HCT116 (cell line): ENCODE measurements around the gene FOXF1. TPM values are rescaled to one million over a fixed set of nuclear protein-coding genes. Genes with fewer than 3 reads are reported as not detected.

ENCODE experiments used
- ATAC-seq: fragments of 200-7000 bp; cut with Tn5 transposase; 2 replicates; pipeline ENCODE4 v1.9.1; 2020; ENCODE audit warnings: mild to moderate bottlenecking, moderate library complexity
- BruUV-seq: library from RNA; stranded (reverse); fragments of 400-500 nt; replicated peaks from 2 replicates; lab custom pipeline; 2021; lab: Mats Ljungman, UMichigan
- CTCF ChIA-PET: fragments of 300-600 bp; sonication (Branson Sonifier 250); formaldehyde crosslinking; loops from one replicate; lab custom pipeline; 2021; ENCODE audit warnings: antibody characterized with exemption; lab: Charles Lee
- POLR2A ChIA-PET: fragments of 300-600, 350-600 bp; sonication (Branson Sonifier 250); formaldehyde crosslinking; loops from one replicate; lab custom pipeline; 2021; ENCODE audit warnings: antibody characterized with exemption; lab: Charles Lee
- RAD21 ChIA-PET, 2 experiments: fragments of 300-600 bp; sonication (Branson Sonifier 250); formaldehyde crosslinking; loops; one replicate each; lab custom pipeline; 2023; ENCODE audit warnings: low total read pairs in 2 of 2; ENCODE audit not compliant: uncharacterized antibody in 2 of 2, unreplicated experiment in 2 of 2, low non-redundant PET in 1 of 2; lab: Charles Lee
- DNase-seq: peaks from one replicate; pipeline ENCODE4 v3.0.0-alpha.2; 2010; ENCODE audit warnings: low read depth, low spot score
- H2AFZ ChIP-seq: fragments of 200-600 bp; shearing (Covaris generic), sonication (generic); 2 replicates; pipeline ENCODE4 v1.6.1; 2017; ENCODE audit warnings: low read depth, mixed run types, mixed read lengths, antibody characterized with exemption, low read length; ENCODE audit not compliant: poor library complexity, severe bottlenecking
- H3K27ac ChIP-seq: 2 replicates; pipeline ENCODE4 v1.5.1; 2012; ENCODE audit warnings: low read depth, low read length
- H3K27me3 ChIP-seq: fragments of 200-600 bp; sonication (generic); 2 replicates; pipeline ENCODE4 v1.6.1; 2016; ENCODE audit warnings: mixed run types, low read length, mixed read lengths; ENCODE audit not compliant: insufficient read depth
- H3K36me3 ChIP-seq, 2 experiments: fragments of 200-500 bp in 1 of 2; fragments of 200-600 bp in 1 of 2; sonication (Bioruptor generic) in 1 of 2; sonication (generic) in 1 of 2; 2 replicates each; pipeline versions ENCODE4 v1.5.1 to v1.6.1; 2014 to 2016; ENCODE audit warnings: low read length in 2 of 2, inconsistent platforms in 1 of 2, mixed read lengths in 1 of 2, mixed run types in 1 of 2; ENCODE audit not compliant: insufficient read depth in 2 of 2, control insufficient read depth in 1 of 2
- H3K4me1 ChIP-seq, 2 experiments: fragments of 200-600 bp in 1 of 2; sonication (generic) in 1 of 2; 2 replicates each; pipeline versions ENCODE4 v1.5.1 to v1.6.1; 2012 to 2017; ENCODE audit warnings: low read length in 2 of 2, inconsistent platforms in 1 of 2, mild to moderate bottlenecking in 1 of 2, mixed read lengths in 1 of 2, mixed run types in 1 of 2, moderate library complexity in 1 of 2; ENCODE audit not compliant: insufficient read depth in 2 of 2, control insufficient read depth in 1 of 2
- H3K4me2 ChIP-seq: fragments of 200-600 bp; sonication (generic); 2 replicates; pipeline ENCODE4 v1.6.1; 2017; ENCODE audit warnings: mixed run types, low read length, mixed read lengths
- H3K4me3 ChIP-seq, 2 experiments: fragments of 200-600 bp in 1 of 2; sonication (generic) in 1 of 2; replicated peaks in 1 of 2; 2 replicates each; pipeline ENCODE4 v1.5.1; 2011 to 2016; ENCODE audit warnings: low read length in 2 of 2, control low read depth in 1 of 2, low read depth in 1 of 2, mild to moderate bottlenecking in 1 of 2, mixed read lengths in 1 of 2, mixed run types in 1 of 2
- H3K79me2 ChIP-seq: fragments of 200-600 bp; sonication (generic); 2 replicates; pipeline ENCODE4 v1.6.1; 2017; ENCODE audit warnings: mild to moderate bottlenecking, mixed run types, low read length, moderate library complexity, mixed read lengths; ENCODE audit not compliant: insufficient read depth
- H3K9ac ChIP-seq: fragments of 200-600 bp; sonication (generic); 2 replicates; pipeline ENCODE4 v1.6.1; 2016; ENCODE audit warnings: low read length, mixed read lengths
- H3K9me2 ChIP-seq: fragments of 200-600 bp; sonication (generic), shearing (Covaris generic); 2 replicates; pipeline ENCODE4 v1.6.1; 2017; ENCODE audit warnings: mixed run types, mild to moderate bottlenecking, moderate library complexity; ENCODE audit not compliant: insufficient read depth
- H3K9me3 ChIP-seq, 2 experiments: fragments of 200-500 bp in 1 of 2; fragments of 200-600 bp in 1 of 2; sonication (Bioruptor generic) in 1 of 2; sonication (generic) in 1 of 2; 2 replicates each; pipeline ENCODE4 v1.6.1; 2014 to 2017; ENCODE audit warnings: low read length in 2 of 2, mixed read lengths in 2 of 2, inconsistent platforms in 1 of 2, low read depth in 1 of 2, mild to moderate bottlenecking in 1 of 2, mixed run types in 1 of 2, moderate library complexity in 1 of 2; ENCODE audit not compliant: control insufficient read depth in 1 of 2, insufficient read depth in 1 of 2
- H4K20me1 ChIP-seq: fragments of 200-600 bp; sonication (generic), shearing (Covaris generic); 2 replicates; pipeline ENCODE4 v1.6.1; 2017; ENCODE audit warnings: mixed run types, mild to moderate bottlenecking, moderate library complexity; ENCODE audit not compliant: insufficient read depth
- EGR1 ChIP-seq: IDR thresholded peaks from 2 replicates; pipeline ENCODE4 v1.6.1; 2012; ENCODE audit warnings: low read depth
- ELF1 ChIP-seq: IDR thresholded peaks from 2 replicates; pipeline ENCODE4 v1.6.1; 2012; ENCODE audit warnings: low read depth, borderline replicate concordance
- EZH2phosphoT487 ChIP-seq: fragments of 200-600 bp; IDR thresholded peaks from 2 replicates; pipeline ENCODE4 v1.6.1; 2018; ENCODE audit warnings: antibody characterized with exemption, borderline replicate concordance
- RAD21 ChIP-seq: IDR thresholded peaks from 2 replicates; pipeline ENCODE4 v1.6.1; 2012; ENCODE audit warnings: low read depth, mild to moderate bottlenecking
- SIN3A ChIP-seq: IDR thresholded peaks from 2 replicates; pipeline ENCODE4 v1.6.1; 2012; ENCODE audit warnings: low read depth
- intact Hi-C: fragments of 100-400 bp; cut with micrococcal nuclease; formaldehyde crosslinking; loops from 2 replicates; pipeline ENCODE4 v1.10.0; 2022
- total RNA-seq: library from RNA; stranded (reverse); gene quantifications from one replicate; pipeline ENCODE4 v1.2.1, GENCODE V29; 2021; ENCODE audit not compliant: unreplicated experiment
- TF ChIP-seq, protein P1 (sequence below): IDR thresholded peaks from 2 replicates; pipeline ENCODE4 v1.6.1; 2012; ENCODE audit warnings: low read depth
- TF ChIP-seq, protein P2 (sequence below): IDR thresholded peaks from 2 replicates; pipeline ENCODE4 v1.6.1; 2011; ENCODE audit warnings: mild to moderate bottlenecking, low read length, moderate library complexity; ENCODE audit not compliant: insufficient replicate concordance; ENCODE audit errors: extremely low read depth

Gene FOXF1
- total RNA-seq, 1 experiment from 2014 or later, result 2.4 TPM

DNA sequence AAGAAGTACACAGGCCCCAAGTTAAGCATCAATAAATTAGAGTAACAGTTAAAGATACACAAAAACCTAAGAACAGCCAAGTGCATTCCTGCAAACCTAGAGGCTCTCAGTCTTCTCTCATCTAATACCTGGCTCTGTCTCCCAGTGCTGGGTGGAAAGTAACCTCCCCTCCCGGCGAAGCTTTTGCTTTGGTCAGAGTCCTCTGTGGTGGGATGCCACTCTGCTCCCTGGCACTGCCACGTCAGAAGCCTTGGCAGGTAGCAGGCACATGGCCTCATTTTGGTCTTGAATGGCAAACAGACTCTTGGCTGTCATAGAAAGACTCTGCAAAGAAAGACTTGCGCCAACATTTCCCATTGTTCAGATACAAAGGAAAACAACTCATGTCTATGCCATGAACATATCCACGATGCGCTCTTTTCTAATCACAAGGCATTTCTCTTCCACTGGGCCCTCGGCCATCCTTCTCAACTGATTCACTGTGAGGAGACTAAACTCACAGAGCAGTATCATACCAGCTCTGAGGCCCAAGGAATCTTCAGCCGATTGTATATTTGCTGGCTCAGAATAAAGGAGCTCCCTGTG lies 23.5 kb downstream of the FOXF1 start:
- ATAC-seq, result no peak
- Histone ChIP-seq H3K4me2 (no peak overlapping the region), H2AFZ (no peak overlapping the region), H3K4me3 (no peak overlapping the region), H3K79me2 (no peaks in the 10 kb centered on the region), H3K4me1 (peaks cover 0 to 8% of the 10 kb centered on the region in 2 experiments; a peak in 1 of 4 replicates), H3K27me3 (no peaks in the 10 kb centered on the region), H3K9me2 (no peaks in the 10 kb centered on the region), H3K36me3 (peaks cover 6 to 13% of the 10 kb centered on the region in 2 experiments), H3K27ac (no peak overlapping the region), H3K9me3 (no peaks in the 10 kb centered on the region), H4K20me1 (no peaks in the 10 kb centered on the region), H3K9ac (no peak overlapping the region)
- no peak for DNase-seq
- intact Hi-C loops, result no loop called here
- BruUV-seq, result no TSS peak
- RAD21 ChIA-PET, result no interaction called here
- no peak for TF ChIP-seq EZH2phosphoT487
- no peak for TF ChIP-seq RAD21
- TF ChIP-seq, protein P1, sequence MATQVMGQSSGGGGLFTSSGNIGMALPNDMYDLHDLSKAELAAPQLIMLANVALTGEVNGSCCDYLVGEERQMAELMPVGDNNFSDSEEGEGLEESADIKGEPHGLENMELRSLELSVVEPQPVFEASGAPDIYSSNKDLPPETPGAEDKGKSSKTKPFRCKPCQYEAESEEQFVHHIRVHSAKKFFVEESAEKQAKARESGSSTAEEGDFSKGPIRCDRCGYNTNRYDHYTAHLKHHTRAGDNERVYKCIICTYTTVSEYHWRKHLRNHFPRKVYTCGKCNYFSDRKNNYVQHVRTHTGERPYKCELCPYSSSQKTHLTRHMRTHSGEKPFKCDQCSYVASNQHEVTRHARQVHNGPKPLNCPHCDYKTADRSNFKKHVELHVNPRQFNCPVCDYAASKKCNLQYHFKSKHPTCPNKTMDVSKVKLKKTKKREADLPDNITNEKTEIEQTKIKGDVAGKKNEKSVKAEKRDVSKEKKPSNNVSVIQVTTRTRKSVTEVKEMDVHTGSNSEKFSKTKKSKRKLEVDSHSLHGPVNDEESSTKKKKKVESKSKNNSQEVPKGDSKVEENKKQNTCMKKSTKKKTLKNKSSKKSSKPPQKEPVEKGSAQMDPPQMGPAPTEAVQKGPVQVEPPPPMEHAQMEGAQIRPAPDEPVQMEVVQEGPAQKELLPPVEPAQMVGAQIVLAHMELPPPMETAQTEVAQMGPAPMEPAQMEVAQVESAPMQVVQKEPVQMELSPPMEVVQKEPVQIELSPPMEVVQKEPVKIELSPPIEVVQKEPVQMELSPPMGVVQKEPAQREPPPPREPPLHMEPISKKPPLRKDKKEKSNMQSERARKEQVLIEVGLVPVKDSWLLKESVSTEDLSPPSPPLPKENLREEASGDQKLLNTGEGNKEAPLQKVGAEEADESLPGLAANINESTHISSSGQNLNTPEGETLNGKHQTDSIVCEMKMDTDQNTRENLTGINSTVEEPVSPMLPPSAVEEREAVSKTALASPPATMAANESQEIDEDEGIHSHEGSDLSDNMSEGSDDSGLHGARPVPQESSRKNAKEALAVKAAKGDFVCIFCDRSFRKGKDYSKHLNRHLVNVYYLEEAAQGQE, result no peak
- TF ChIP-seq, protein P2, sequence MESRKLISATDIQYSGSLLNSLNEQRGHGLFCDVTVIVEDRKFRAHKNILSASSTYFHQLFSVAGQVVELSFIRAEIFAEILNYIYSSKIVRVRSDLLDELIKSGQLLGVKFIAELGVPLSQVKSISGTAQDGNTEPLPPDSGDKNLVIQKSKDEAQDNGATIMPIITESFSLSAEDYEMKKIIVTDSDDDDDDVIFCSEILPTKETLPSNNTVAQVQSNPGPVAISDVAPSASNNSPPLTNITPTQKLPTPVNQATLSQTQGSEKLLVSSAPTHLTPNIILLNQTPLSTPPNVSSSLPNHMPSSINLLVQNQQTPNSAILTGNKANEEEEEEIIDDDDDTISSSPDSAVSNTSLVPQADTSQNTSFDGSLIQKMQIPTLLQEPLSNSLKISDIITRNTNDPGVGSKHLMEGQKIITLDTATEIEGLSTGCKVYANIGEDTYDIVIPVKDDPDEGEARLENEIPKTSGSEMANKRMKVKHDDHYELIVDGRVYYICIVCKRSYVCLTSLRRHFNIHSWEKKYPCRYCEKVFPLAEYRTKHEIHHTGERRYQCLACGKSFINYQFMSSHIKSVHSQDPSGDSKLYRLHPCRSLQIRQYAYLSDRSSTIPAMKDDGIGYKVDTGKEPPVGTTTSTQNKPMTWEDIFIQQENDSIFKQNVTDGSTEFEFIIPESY, result no peak
- no peak for TF ChIP-seq ELF1
- TF ChIP-seq SIN3A, result no peak
- TF ChIP-seq EGR1, result no peak
- CTCF ChIA-PET, result no interaction called here
- POLR2A ChIA-PET, result no interaction called here
